Breast epithelium (tissue), 3 donors: ENCODE data around the gene ZNF274.

Source experiments
- POLR2A ChIP-seq: fragments of 450-650 bp; IDR thresholded peaks from one replicate; pipeline ENCODE4 v1.6.1; 2016; ENCODE audit warnings: antibody characterized with exemption, mild to moderate bottlenecking, moderate library complexity
- POLR2AphosphoS5 ChIP-seq, 3 donors: sonication (generic); formaldehyde crosslinking; IDR thresholded peaks; one replicate each; pipeline ENCODE4 v1.6.1; 2017; ENCODE audit warnings: antibody characterized with exemption in 3 of 3
- TF ChIP-seq, protein P1 (sequence below), 3 donors: fragments of 450-650 bp; IDR thresholded peaks; one replicate each; pipeline ENCODE4 v1.5.1; 2016 to 2017; ENCODE audit warnings: antibody characterized with exemption in 3 of 3, mild to moderate bottlenecking in 3 of 3, moderate library complexity in 3 of 3

DNA sequence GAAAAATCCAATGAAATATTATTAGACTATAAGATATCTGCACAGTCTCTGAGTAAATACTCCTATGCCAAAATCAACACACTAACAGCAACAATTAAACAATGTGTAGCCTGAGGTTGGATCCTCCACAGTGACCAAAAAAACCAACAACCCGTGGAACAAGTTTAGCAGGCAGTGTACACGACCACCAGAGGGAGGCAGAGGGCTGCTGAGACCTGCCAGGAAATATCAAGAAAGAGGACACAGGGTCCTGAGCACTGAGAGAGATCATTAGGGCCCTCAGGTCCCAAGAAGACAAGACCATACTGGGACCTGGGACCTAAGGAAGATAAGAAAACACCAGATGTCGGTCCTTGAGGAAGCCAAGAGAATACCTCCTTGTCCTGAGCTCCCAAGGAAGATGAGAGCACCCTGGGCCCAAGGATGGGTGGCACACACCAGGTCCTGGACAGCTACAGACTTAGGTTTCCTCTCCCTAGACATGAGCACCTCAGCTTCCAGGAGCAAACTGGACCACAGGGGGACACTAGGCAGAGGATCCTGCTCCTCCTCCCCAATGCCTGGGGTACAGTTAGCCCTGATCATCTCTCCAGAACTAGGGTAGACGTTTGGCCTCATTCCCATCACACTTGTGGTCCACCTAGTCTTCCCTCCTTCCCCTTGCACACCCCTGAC is 822 bp upstream of the ZNF274 start:
- TF ChIP-seq, protein P1, sequence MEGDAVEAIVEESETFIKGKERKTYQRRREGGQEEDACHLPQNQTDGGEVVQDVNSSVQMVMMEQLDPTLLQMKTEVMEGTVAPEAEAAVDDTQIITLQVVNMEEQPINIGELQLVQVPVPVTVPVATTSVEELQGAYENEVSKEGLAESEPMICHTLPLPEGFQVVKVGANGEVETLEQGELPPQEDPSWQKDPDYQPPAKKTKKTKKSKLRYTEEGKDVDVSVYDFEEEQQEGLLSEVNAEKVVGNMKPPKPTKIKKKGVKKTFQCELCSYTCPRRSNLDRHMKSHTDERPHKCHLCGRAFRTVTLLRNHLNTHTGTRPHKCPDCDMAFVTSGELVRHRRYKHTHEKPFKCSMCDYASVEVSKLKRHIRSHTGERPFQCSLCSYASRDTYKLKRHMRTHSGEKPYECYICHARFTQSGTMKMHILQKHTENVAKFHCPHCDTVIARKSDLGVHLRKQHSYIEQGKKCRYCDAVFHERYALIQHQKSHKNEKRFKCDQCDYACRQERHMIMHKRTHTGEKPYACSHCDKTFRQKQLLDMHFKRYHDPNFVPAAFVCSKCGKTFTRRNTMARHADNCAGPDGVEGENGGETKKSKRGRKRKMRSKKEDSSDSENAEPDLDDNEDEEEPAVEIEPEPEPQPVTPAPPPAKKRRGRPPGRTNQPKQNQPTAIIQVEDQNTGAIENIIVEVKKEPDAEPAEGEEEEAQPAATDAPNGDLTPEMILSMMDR (IDR thresholded peaks at IDR 0.05): peak in 2 of 3 donors; percentile 34 to 52
- TF ChIP-seq POLR2A: no peak
- no peak for TF ChIP-seq POLR2AphosphoS5 (IDR thresholded peaks at IDR 0.05)
